NCI-H1436 treated with DMSO at 0.1 percent for 48 hours (cell line): Measurements from ENCODE around the gene TPSG1.
"Not testable (repeated sequence)": the region's sequence is repeated elsewhere in the genome, so short reads cannot be mapped to it uniquely, and the experiment has no call there.

Source experiments
- DNase-seq: peaks from one replicate; lab custom pipeline; 2025; lab: John Stamatoyannopoulos, UW

Gene TPSG1

DNA sequence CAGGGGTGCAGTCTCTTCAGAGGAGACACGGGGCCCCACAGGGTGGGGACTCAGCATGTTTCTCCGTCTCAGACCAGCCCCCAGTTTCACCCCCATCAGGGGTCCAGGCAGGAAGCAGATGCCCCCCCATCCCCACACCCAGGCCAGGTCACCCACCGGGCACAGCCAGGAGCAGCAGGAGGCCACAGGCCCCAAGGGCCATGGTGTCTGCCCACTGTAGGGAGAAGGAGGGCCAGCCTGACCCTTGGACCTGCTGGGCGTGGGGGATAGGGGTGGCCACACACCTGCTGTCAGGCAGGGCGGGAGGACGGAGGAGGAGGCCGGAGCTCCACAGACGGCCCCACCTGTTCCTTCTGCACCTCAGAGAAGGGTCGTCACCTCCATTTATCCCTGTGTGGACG, at the start of gene TPSG1:
Gene TPSG1 (minus strand): TSS at position 218 of the 401 bp plus-strand sequence. CDS start 16 bp downstream, at position 202.
- DNase-seq = no peak

DNA sequence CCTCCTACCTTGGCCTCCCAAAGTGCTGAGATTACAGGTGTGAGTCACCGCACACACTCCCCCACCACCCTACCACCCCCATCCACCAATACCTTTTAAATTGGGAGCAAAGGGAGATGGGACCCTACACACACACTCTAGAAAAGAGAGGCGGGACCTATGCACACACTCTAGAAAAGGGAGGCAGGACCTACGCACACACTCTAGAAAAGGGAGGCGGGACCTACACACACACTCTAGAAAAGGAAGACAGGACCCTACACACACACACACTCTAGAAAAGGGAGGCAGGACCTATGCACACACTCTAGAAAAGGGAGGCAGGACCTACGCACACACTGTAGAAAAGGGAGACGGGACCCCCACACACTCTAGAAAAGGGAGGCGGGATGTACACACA, 49.7 kb upstream of the TPSG1 start:
- DNase-seq = no peak

DNA sequence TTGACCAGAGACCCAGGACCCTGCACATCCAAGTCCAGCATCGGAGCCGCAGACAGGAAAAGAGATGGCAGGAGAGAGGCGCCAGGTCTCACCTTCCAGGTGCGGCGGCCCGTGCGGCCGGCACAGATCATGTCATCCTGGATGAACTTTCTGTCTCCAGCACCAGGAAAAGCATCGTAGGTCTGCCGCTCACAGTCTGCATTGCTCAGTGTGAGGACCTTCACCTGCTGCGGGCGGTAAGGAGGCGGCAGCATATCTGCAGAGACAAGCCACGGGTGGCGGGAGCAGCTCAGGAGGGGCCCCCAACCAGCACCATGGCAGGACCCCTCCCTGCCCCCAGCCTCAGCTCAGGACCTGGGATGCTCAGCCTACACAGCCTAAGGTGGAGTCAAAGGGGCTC, 48.7 kb upstream of the TPSG1 start:
- no peak for DNase-seq

DNA sequence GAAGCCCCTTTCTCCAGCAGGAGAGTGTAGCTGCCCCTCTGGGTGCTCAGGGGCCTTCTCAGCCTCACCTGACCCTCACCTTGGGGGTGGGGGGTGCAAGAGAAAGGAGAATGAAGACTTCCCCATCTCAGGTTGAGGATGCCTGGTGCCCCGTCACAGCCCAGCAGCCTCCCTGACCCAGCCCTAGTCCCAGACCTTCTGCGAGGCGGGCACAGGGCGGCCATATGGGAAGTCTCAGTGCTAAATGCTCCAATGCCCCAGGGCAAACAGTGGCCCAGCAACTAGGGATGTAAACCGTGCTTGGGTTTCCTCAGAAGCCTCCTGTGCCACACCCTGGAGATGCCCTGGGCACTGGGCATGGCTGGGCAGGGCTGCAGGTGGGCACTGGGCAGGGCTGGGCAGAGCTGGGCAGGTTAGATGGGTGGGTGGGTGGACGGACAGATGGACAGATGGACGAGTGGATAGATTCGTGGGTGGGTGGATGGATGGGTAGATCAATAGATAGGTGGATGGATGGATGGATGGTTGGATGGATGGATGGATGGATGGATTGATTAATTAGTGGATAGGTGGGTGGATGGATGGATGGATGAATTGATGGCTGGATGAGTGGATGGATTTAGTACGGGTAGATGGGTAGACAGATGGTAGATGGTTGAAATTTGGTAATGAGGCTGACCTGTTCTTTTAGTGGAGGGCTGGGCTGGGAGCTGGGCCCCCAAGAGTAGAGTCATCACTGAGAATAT, 47.6 kb upstream of the TPSG1 start:
- no peak for DNase-seq

DNA sequence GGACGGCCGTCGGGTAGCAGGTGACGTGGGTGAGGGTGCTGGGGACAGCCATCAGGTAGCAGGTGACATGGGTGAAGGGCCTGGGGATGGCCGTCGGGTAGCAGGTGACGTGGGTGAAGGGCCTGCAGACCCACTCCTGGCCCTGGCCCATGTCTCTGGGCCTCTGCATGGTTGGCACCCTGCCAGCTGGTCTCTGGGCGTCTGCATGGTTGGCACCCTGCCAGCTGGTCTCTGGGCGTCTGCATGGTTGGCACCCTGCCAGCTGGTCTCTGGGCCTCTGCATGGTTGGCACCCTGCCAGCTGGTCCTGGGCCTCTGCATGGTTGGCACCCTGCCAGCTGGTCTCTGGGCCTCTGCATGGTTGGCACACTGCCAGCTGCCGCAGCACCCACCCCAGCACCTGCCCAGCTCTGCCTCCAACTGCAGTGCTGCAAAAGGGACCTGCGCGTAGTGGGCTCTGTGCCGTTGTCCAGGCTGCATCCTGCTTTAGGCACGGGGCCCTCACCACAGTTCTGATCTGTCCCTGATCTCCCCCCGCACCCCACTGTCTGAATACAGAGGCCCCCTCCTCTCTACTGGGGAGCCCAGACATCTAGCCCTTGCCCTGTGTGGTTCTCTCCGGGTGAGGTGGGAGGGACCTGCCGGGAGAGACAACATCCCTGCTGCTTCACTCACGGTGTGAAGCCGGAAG, 46.8 kb upstream of the TPSG1 start:
- peak; percentile 61 for DNase-seq

DNA sequence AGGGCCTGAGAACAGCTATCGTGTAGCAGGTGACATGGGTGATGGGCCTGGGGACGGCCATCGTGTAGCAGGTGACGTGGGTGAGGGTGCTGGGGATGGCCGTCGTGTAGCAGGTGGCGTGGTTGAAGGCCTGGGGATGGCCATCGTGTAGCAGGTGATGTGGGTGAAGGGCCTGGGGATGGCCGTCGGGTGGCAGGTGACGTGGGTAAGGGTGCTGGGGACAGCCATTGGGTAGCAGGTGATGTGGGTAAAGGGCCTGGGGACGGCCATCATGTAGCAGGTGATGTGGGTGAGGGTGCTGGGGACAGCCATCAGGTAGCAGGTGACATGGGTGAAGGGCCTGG, 46.3 kb upstream of the TPSG1 start:
- no peak for DNase-seq

DNA sequence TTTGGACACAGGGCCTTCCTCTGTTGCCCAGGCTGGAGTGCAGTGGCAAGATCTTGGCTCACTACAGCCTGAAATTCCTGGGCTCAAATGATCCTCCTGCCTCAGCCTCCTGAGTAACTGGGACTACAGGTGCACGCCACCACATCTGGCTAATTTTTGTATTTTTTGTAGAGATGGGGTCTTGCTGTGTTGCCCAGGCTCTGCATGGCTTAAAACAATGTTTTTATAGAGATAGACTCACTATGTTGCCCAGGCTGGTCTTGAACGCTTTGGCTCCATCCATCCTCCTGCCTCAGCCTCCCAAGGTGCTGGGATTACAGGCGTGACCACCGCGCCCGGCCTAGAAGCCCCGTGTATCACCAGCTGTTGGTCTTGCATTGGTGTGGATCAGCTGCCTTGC, 44.4 kb upstream of the TPSG1 start:
- DNase-seq = not testable (repeated sequence)

DNA sequence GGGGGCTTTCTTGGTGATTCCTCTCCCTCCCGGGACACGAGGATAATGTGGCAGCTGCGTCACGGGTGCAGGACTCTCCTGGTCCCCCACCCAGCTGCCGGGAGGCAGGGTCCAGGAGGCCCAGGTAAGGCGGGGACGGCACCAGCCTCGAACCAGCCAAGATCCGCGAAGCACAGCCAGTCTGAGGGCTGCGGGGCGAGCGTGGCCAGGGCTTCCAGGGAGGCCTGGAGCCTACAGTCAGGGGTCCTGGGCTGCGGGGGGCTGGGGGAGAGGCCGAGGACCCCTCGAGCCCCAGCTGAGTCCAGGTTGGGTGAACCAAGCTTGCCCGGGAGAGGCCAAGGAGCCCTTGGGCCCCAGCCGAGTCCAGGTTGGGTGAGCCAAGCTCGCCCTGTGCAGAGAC, 40.8 kb upstream of the TPSG1 start:
- no peak for DNase-seq

DNA sequence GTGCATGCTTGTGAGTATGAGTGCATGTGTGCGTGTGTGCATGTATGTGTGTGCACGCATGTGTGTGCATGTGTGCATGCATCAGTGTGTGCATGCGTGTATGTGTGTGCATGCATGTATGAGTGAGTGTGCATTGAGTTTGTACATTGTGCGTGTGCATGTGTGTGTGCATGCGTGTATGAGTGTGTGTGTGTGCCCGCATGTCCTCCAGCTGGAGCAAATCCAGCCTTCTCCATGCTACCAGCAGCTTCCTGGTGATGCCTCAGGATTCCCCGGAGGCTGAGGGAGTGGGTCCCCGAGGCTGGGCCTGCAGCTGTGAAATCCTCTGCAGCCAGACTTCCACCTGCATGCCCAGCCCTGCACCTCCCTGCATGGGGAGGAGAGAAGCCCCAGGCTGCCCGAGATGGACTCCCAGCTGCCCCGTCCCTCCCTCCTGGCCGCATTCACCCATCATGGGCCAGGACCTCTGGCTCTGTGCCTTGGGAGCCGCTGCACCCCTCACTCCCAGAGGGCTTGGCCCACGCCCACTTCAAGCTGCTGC, 40.1 kb upstream of the TPSG1 start:
- DNase-seq = no peak

DNA sequence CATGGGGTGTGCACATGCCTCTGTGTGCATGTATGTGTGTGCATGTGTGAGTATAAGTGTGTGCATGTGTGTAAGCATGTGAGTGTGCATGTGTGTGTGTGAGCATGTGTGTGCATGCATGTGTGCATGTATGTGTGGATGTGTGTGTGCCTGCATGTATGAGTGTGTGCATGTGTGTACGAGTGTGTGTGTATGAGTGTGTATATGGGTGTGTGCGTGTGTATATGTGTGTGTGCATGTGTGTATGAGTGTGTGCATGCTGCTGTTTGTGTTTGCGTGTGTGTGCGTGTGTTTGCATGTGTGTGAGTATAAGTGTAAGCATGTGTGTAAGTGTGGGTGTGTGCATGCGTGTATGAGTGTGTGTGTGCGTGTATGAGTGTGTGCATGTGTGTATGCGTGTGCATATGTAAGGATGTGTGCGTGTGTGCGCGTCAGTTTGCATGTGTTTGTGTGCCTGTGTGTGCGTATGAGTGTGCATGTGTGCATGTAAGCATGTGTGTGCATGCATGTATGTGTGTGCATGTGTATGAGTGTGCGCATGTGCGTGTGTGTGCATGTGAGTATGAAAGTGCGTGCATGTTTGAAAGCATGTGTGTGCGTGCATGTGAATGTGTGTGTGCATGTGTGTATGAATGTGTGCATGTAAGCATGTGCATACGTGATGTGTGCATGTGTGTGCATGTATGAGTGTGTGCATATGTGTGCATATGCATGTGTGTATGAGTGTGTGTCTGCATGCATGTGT, 39.4 kb upstream of the TPSG1 start:
- no peak for DNase-seq

DNA sequence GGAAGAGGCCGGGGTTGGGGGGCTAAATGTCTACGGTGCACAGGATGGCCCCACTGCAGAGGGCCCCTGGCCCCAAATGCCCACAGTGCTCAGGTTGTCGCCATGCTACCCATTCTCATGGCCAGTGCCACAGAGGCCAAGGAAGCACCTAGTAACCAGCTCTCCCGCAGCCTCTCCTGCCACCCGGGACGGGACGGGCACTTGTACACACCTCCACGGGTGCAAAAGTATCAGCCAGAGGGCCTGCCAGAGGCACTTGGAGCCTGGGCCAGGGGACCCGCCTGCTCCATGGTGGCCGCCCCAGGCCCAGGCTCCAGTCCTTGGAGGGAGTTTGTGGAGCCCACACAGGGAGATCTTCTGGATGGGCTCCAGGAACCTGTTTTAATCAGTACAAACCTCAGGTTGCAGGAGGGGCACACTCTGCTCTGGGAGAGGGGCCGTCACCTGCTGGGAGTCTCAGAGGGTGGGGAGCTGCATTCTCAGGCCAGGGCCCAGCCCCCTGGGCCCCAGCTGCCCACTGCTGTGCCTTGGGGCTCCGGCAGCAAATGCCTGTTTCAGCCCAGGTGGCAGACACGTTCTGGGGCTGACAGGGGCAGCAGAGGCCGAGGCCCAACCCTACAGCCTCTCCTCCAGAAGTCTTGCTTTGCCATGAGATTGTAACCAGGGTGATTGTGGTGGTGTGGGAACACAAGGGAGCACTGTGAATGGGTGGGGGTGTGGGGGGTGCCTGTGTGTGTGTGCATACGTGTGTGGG, 38.7 kb upstream of the TPSG1 start:
- no peak for DNase-seq

DNA sequence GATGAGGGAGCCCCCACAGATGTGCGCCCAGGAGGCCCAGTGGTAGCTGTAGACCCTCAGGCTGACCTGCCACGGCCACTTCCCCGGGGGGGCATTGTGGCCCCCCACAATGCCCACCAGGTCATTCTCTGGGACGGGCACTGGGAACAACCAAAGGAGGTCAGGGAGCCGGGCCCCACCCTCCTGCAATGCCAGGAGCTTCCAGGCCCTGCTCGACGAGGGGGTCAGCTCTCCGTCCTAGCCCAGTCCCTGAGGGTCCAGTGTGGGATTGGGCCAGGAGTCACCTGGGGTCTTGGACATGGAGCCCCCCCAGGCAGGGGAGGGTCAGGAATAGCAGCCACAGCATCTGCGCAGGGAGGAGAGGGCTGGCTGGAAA, 37.8 kb upstream of the TPSG1 start:
- no peak for DNase-seq

DNA sequence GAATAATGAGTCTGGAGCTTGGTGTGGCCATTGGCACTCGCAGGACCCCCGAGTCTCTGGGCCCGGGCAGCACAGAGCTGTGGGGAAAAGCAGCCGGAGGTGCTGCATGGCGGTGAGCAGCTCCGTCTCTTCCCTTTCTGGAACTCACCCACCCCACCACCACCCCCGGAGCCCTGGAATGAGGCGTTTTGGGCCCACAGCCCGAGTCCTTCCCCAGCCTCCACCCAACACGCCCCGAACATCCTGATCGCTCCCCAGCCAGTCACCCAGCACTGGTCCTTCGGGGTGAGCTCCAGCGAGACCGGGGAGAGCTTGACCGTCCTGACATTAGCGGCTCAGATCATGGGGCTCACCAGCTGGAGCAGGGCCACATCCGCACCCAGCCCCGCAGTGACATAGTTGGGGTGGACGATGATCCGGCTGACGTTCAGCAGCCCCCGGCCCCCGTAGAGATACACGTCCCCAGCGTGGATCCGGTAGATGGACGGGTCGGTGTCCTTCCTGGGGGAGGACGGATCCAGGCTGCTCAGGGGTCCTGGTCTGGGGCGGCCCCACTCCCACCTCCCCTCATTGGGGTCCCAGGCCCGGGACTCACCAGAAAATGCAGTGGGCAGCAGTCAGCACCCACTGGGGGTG, 37.3 kb upstream of the TPSG1 start:
- no peak for DNase-seq

DNA sequence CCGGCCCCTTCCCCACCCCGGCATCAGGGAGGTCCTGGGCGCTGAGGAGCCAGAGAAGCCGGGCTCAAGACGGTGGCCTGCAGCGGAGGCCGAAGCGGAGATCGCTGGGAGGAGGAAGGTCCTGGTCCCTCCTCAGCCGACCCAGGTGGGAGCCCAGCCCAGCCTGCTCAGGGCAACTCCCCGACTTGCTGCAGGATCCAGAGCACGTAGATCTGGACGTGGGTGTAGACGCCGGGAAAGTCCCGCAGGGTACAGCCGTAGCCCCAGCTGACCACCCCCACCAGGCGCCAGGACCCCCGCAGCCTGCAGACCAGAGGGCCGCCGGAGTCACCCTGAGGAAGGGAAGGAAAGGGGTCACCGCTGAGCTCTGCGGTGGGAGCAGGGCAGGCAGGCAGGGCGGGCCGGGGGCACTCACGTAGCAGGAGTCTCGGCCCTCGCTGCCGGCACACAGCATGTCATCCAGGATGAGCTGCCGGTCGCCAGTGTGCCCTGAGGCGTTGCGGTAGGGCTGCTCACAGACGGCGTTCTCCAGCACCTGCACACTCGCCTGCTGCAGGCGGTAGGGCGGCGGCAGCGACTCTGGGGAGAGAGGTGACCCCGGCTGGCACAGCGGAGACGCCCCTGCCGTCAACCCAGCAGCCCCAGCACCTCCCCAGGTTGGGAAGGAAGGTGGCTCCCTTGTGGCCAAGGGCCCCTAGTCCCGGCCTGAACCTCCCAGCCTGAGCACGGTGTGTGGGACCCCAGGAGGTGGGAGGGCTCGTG, 36.2 kb upstream of the TPSG1 start:
- DNase-seq = no peak

DNA sequence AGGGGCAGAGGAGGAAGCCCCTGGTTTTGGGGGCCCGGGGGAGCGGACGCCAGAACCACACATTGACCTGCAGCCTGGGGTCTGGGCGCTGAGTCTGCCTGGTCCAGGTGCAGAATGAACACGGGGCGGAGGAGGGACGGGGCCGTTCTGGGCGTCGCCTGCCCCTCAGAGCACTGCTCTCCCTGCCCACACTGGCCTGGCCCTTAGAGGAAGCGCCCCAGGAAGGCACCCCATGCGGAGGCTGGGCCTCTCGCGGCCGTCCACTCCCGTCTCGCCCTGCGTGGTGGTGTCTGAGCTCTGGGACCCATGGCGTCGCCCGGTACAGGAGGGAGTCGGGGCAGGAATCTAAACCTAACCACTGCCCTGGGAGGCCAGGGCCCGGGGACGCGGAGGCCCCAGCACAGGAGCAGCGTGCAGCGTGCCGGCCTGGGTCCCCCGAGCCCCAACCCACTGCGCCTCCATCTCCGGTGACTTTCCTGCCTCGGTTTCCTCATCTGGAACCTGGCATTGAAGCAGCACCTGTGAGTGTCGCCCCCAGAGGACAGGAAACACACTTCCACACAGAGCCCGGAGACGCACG, 35.1 kb upstream of the TPSG1 start:
- no peak for DNase-seq

DNA sequence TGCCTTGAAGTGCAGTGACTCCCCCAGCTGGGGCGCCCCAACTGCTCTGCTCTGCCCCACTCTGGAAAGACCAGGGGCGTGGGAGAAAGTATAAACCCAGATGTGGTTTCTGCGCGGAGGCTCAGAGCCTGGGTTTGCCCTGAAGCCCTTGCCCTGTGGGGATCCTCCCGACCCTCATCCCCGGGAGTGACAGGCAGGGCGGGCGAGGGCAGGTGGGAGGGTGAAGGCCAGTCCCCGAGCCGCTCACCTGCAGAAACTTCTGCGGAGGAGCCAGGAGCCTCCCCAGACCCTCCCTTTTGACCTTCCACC, 34.6 kb upstream of the TPSG1 start:
- DNase-seq = no peak

DNA sequence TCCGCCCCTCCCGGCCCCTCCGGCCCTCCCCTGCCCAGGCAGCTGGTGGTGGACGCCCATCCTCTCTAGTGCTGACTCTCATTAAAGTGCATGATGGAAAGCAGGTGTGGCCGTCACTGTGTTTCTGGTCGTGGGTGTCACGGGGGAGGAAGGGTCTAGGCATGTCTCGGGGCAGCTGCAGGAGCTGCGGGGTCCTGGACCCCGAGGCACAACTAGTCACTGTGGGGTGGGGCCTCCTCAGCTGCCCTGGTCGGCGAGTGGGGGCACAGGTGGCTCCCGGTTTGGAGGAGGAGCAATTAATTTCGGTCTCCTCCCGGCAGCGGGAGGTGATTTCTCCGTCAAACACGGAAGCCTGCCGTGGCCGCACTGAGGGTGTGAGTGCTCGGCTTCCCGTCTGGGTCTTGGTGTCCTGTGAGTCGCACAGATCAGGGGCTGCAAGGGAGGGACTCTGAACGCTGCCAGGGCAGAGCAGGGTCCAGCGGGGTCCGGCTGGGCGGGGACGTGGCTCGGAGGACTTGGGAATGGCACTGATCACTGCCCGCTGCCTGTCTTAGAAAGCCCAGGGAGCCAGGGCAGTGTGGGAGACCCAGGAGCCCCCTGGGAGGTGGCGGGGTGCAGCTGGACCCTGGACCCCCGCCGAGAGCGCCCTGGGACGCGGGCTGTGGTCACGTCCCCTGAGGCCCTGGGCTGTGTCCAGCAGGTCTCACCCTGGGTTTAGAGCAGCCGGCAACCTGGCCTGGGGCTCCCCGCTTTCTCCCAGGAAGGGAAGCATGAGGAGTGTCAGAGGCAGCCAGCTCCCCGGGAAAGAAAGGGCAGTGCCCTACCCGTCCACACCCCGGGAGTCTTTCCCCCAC, 34.1 kb upstream of the TPSG1 start:
- DNase-seq = no peak

DNA sequence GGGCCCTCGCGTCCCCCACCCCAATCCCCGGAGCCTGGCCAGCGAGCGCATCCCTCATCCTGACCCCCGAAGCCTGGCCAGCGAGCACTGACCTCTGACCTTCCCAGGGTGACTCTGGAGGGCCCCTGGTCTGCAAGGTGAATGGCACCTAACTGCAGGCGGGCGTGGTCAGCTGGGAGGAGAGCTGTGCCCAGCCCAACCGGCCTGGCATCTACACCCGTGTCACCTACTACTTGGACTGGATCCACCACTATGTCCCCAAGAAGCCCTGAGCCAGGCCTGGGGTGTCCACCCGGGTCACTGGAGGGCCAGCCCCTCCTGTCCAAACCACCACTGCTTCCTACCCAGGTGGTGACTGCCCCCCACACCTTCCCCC, 33.1 kb upstream of the TPSG1 start:
- DNase-seq = no peak

DNA sequence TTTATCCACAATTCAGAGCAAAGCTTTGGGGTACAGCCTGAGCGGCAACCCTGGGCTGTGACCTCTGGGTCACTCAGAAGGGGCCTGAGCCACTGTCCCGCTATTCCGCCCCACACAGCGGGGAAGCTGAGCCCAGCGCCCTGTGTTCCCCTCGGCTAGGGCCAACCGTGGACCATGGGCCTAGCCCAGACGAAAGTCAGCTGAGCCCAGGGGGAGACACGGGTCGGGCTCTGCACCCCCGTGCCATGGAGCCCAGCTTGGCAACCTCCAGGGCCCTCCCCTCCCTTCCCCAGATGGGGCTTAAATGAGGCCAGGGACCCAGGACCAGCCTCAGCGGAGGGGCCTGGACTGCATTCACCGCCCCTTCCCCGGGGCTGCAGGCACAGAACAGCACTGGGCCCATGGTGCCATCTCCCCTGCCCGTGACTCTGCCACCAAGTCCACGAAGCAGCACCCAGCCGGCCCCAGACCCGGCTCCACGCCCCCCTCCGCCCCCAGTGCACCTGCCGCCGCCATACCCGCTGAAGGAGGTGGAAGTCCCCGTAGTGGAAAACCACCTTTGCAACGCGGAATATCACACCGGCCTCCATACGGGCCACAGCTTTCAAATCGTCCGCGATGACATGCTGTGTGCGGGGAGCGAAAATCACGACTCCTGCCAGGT, 32.6 kb upstream of the TPSG1 start:
- no peak for DNase-seq
